Osteocyte (in vitro differentiated cells): ENCODE results near the gene TMEM175. TPM values are rescaled to one million over a fixed set of nuclear protein-coding genes. Genes with fewer than 3 reads are reported as not detected.

Experiments used
- DNase-seq: peaks from one replicate; pipeline ENCODE4 v3.0.0; 2021; ENCODE audit warnings: mixed read lengths; ENCODE audit not compliant: unreplicated experiment; ENCODE audit errors: extremely low spot score
- H3K27ac Mint-ChIP-seq: one replicate; pipeline ENCODE4 v1.8.0; 2021; ENCODE audit warnings: mild to moderate bottlenecking, mixed read lengths; ENCODE audit not compliant: unreplicated experiment
- H3K27me3 Mint-ChIP-seq: one replicate; pipeline ENCODE4 v1.8.0; 2021; ENCODE audit warnings: mixed read lengths; ENCODE audit not compliant: unreplicated experiment
- H3K36me3 Mint-ChIP-seq: one replicate; pipeline ENCODE4 v1.8.0; 2021; ENCODE audit warnings: mixed read lengths; ENCODE audit not compliant: unreplicated experiment
- H3K4me1 Mint-ChIP-seq: one replicate; pipeline ENCODE4 v1.8.0; 2021; ENCODE audit warnings: mixed read lengths; ENCODE audit not compliant: unreplicated experiment
- H3K4me3 Mint-ChIP-seq: one replicate; pipeline ENCODE4 v1.8.0; 2021; ENCODE audit warnings: mild to moderate bottlenecking, moderate library complexity, mixed read lengths; ENCODE audit not compliant: unreplicated experiment
- H3K9me3 Mint-ChIP-seq: one replicate; pipeline ENCODE4 v1.8.0; 2021; ENCODE audit warnings: mixed read lengths; ENCODE audit not compliant: unreplicated experiment
- total RNA-seq: library from RNA; stranded (reverse); gene quantifications from 2 replicates; pipeline ENCODE4 v1.2.1, GENCODE V29; 2021
- TF ChIP-seq, protein P1 (sequence below): fragments of 200-600 bp; sonication (generic); IDR thresholded peaks from 2 replicates; pipeline ENCODE4 v1.5.0; 2021; ENCODE audit warnings: antibody characterized with exemption, mild to moderate bottlenecking, moderate library complexity

The TMEM175 gene
- total RNA-seq, 1 donor from 2014 or later: 39.7 TPM

DNA sequence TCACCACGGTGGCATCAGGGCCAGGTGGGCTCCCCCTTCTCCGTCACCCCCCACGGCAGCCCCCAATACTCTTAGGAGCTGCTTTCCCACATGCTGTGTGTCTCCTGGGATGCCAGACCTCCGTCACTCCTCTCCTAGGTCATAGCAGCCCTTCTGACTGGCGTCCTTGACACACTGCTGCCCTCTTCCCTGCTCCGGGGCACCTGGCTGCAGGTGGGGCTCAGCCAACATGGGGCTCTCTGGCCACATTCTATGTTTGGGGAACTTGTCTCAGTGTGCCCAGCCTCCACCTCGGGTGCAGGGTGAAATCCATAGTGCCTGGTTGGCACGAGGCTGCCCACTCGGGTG, 13.8 kb downstream of the TMEM175 start:
- H3K36me3 Mint-ChIP-seq: peaks cover 2% of the 10 kb centered on the region
- peaks cover 6% of the 10 kb centered on the region for H3K4me1 Mint-ChIP-seq
- TF ChIP-seq, protein P1, sequence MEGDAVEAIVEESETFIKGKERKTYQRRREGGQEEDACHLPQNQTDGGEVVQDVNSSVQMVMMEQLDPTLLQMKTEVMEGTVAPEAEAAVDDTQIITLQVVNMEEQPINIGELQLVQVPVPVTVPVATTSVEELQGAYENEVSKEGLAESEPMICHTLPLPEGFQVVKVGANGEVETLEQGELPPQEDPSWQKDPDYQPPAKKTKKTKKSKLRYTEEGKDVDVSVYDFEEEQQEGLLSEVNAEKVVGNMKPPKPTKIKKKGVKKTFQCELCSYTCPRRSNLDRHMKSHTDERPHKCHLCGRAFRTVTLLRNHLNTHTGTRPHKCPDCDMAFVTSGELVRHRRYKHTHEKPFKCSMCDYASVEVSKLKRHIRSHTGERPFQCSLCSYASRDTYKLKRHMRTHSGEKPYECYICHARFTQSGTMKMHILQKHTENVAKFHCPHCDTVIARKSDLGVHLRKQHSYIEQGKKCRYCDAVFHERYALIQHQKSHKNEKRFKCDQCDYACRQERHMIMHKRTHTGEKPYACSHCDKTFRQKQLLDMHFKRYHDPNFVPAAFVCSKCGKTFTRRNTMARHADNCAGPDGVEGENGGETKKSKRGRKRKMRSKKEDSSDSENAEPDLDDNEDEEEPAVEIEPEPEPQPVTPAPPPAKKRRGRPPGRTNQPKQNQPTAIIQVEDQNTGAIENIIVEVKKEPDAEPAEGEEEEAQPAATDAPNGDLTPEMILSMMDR: no peak
- no peaks in the 10 kb centered on the region for H3K27me3 Mint-ChIP-seq
- H3K4me3 Mint-ChIP-seq: no peak overlapping the region
- no peak for DNase-seq
- H3K27ac Mint-ChIP-seq: no peak overlapping the region
- H3K9me3 Mint-ChIP-seq: no peaks in the 10 kb centered on the region

DNA sequence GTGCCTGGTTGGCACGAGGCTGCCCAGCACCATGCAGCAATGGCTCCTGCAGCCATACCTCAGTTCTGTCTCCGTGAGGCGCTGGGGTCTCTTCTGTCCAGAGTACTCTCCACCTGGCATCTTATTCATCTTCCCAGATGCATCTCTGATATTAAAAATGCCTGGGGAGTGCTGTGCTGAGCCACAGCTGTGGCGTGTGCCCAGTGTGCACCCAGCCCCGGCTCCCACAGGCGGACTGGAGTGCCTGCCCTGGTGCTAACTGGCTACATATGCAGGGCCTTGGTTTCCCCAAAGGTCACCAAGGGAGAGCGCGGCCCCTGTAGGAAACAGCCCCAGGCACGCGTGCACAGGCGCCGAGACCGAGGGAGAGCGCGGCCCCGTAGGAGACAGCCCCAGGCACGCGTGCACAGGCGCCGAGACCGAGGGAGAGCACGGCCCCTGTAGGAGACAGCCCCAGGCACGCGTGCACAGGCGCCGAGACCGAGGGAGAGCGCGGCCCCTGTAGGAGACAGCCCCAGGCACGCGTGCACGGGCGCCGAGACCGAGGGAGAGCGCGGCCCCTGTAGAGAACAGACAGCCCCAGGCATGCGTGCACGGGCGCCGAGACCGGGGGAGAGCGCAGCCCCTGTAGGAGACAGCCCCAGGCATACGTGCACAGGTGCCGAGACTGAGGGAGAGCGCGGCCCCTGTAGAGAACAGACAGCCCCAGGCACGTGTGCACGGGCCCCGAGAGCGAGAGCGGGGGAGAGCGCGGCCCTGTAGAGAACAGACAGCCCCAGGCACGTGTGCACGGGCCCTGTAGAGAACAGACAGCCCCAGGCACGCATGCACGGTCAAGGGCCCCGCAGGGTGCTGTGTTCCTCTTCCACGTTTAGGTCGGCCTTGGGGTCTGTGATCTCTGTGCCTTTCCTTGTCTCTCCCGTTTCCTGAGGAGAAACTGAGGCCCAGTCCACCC, 14.5 kb downstream of the TMEM175 start:
- Mint-ChIP-seq H3K36me3 (peaks cover 2% of the 10 kb centered on the region), H3K9me3 (no peaks in the 10 kb centered on the region), H3K4me3 (no peak overlapping the region), H3K27me3 (no peaks in the 10 kb centered on the region), H3K4me1 (peaks cover 6% of the 10 kb centered on the region), H3K27ac (no peak overlapping the region)
- no peak for DNase-seq
- TF ChIP-seq, protein P1: no peak

DNA sequence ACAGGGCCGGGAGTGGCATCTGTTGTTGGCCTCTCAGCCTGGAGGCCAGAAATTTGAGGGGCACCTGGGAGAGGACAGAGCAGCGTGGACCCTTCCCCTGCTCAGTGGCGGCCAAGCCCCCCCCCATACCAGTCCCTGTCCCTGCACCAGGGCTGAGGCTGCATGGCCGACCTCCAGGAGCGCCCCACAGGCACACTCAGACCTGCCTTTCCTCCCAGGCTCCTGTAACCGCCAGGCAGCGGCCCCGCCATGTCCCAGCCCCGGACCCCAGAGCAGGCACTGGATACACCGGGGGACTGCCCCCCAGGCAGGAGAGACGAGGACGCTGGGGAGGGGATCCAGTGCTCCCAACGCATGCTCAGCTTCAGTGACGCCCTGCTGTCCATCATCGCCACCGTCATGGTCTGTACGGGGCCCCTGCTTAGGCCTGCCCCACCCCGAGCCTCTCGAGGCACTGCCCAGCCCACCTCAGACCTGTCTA, 15.3 kb downstream of the TMEM175 start:
- Mint-ChIP-seq H3K27me3 (no peaks in the 10 kb centered on the region), H3K27ac (no peak overlapping the region), H3K9me3 (no peaks in the 10 kb centered on the region), H3K36me3 (peaks cover 2% of the 10 kb centered on the region), H3K4me3 (no peak overlapping the region), H3K4me1 (peaks cover 6% of the 10 kb centered on the region)
- DNase-seq: no peak
- TF ChIP-seq, protein P1: no peak

DNA sequence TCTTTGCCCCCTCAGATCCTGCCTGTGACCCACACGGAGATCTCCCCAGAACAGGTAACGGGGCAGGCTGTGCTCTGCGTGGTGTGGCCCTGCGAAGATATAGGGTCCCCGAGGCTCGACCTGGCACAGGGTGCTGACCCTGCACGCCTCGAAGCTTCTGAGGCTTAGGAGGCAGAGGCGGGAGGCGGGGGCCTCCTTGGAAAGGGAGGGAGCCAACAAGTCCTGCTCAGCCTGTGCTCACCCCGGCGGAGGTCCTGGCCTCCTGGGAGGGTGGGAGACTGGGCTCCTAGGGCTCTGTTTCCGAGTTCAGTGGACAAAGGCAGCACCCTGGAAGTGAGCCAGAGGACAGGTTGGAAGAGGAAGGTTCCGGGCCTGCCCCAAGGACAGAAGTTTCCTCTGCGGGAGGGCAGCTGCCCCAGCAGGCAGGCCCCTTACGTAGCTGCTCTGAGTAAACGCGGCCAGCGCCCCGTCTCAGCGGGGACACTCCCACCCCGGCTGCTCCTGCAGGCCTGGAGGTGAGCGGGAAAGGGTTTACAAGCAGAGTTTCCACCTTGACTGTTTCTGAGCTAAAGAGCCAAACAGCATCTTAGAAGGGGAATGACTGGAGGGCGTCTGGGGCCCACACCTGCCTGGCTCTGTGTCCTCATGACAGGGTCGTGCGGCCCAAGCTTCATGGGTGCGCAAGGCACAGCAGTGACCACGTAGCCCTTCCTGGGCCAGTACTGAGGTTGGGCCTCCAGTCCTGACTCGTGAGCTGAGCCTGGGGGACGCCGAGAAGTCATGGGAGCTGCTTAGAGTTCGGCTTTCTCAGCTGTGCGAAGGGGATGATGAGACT, 16.1 kb downstream of the TMEM175 start:
- Mint-ChIP-seq H3K4me1 (peaks cover 6% of the 10 kb centered on the region), H3K9me3 (no peaks in the 10 kb centered on the region), H3K27ac (no peak overlapping the region), H3K36me3 (peaks cover 2% of the 10 kb centered on the region), H3K4me3 (no peak overlapping the region), H3K27me3 (no peaks in the 10 kb centered on the region)
- DNase-seq: no peak
- TF ChIP-seq, protein P1: no peak

DNA sequence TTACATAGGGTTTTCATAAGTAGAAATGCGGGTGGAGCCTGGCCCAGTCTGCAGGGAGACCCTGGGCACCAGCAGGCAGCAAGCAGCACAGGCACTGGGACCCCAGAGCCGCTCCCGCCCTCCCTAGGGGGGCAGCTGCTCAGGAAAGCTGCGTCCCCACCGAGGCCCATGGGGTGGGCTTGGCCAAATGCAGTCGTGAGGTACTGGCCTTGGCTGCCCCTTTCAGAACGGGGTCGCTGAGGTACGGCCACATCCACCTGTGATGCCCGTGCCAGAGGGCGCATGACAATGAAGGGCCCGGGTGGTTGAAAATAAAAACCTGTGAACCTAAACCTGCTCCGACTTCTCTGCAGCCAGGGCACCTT, 16.7 kb downstream of the TMEM175 start:
- no peak for DNase-seq
- Mint-ChIP-seq H3K4me3 (no peak overlapping the region), H3K36me3 (peaks cover 2% of the 10 kb centered on the region), H3K27me3 (no peaks in the 10 kb centered on the region), H3K4me1 (peaks cover 6% of the 10 kb centered on the region), H3K27ac (no peak overlapping the region), H3K9me3 (no peaks in the 10 kb centered on the region)
- TF ChIP-seq, protein P1: no peak
